WI38 (cell line): Measurements from ENCODE around the gene MLLT1.

ENCODE experiments used
- H3K4me3 ChIP-seq: 2 replicates; pipeline ENCODE4 v1.5.1; 2011; ENCODE audit warnings: low read depth, mild to moderate bottlenecking, control low read depth, low read length
- CTCF ChIP-seq: IDR thresholded peaks from 2 replicates; pipeline ENCODE4 v1.5.1; 2012; ENCODE audit warnings: low read depth, mild to moderate bottlenecking, control low read depth, low read length

MLLT1 gene

GRCh38 chr19:6227936-6228325 is 51.8 kb downstream of the MLLT1 start:
- TF ChIP-seq CTCF, result no peak
- no peak overlapping the region for H3K4me3 ChIP-seq

GRCh38 chr19:6227156-6227935 is 52.4 kb downstream of the MLLT1 start:
- no peak overlapping the region for H3K4me3 ChIP-seq
- no peak for TF ChIP-seq CTCF

GRCh38 chr19:6226444-6227155 is 53.2 kb downstream of the MLLT1 start:
- TF ChIP-seq CTCF, result no peak
- no peak overlapping the region for H3K4me3 ChIP-seq

GRCh38 chr19:6226012-6226411 is 53.8 kb downstream of the MLLT1 start:
- TF ChIP-seq CTCF, result no peak
- no peak overlapping the region for H3K4me3 ChIP-seq

- no peak overlapping the region for H3K4me3 ChIP-seq
These were observed 54.4 kb downstream of the MLLT1 start for GRCh38 chr19:6225232-6225865.

GRCh38 chr19:6224308-6224675 is 55.5 kb downstream of the MLLT1 start:
- TF ChIP-seq CTCF, result no peak
- H3K4me3 ChIP-seq, result no peak overlapping the region

More at GRCh38 chr19:6225232-6225865, 54.4 kb downstream of the MLLT1 start:
- TF ChIP-seq CTCF, result no peak
